KMS-11 (cell line): ENCODE results near the gene TSPAN9.
A peak's percentile ranks its signal among the peaks of the same experiment; 100 is the strongest.

Experiments
- H2AFZ ChIP-seq: fragments of 200-600 bp; sonication (generic); 2 replicates; pipeline ENCODE4 v1.6.1; 2016; ENCODE audit warnings: antibody characterized with exemption, mixed run types, low read depth
- H3K27ac ChIP-seq: fragments of 200-600 bp; sonication (generic); 2 replicates; pipeline ENCODE4 v1.6.1; 2016; ENCODE audit warnings: mild to moderate bottlenecking, mixed run types
- H3K27me3 ChIP-seq: fragments of 200-600 bp; sonication (generic); 2 replicates; pipeline ENCODE4 v1.6.1; 2017; ENCODE audit warnings: mild to moderate bottlenecking, low read depth, mixed run types, moderate library complexity; ENCODE audit not compliant: insufficient read depth
- H3K36me3 ChIP-seq: fragments of 200-600 bp; sonication (generic); 2 replicates; pipeline ENCODE4 v1.6.1; 2017; ENCODE audit warnings: mild to moderate bottlenecking, mixed run types; ENCODE audit not compliant: insufficient read depth
- H3K4me1 ChIP-seq: fragments of 200-600 bp; sonication (generic); 2 replicates; pipeline ENCODE4 v1.6.1; 2016; ENCODE audit warnings: mild to moderate bottlenecking, low read depth, mixed run types; ENCODE audit not compliant: poor library complexity, severe bottlenecking
- H3K4me2 ChIP-seq: fragments of 200-600 bp; sonication (generic); 2 replicates; pipeline ENCODE4 v1.7.0; 2016; ENCODE audit warnings: mild to moderate bottlenecking, mixed run types
- H3K4me3 ChIP-seq: fragments of 200-600 bp; sonication (generic); IDR thresholded peaks from 2 replicates; pipeline ENCODE4 v1.6.1; 2017; ENCODE audit warnings: low read depth, low read length, mixed read lengths; ENCODE audit not compliant: insufficient read depth
- H3K79me2 ChIP-seq: fragments of 200-600 bp; sonication (generic); 2 replicates; pipeline ENCODE4 v1.6.1; 2016; ENCODE audit warnings: low read depth, mixed run types; ENCODE audit not compliant: insufficient read depth
- H3K9ac ChIP-seq: fragments of 200-600 bp; sonication (generic); 2 replicates; pipeline ENCODE4 v1.6.1; 2016; ENCODE audit warnings: mild to moderate bottlenecking, mixed run types
- H4K20me1 ChIP-seq: fragments of 200-600 bp; sonication (generic); 2 replicates; pipeline ENCODE4 v1.6.1; 2016; ENCODE audit warnings: mild to moderate bottlenecking, mixed run types; ENCODE audit not compliant: insufficient read depth
- TF ChIP-seq, protein P1 (sequence below): fragments of 200-600 bp; sonication (generic); conservative IDR thresholded peaks from 2 replicates; pipeline ENCODE4 v1.6.1; 2017; ENCODE audit warnings: low read depth, mild to moderate bottlenecking, antibody characterized with exemption, low read length, moderate library complexity, mixed read lengths

TSPAN9 gene

DNA sequence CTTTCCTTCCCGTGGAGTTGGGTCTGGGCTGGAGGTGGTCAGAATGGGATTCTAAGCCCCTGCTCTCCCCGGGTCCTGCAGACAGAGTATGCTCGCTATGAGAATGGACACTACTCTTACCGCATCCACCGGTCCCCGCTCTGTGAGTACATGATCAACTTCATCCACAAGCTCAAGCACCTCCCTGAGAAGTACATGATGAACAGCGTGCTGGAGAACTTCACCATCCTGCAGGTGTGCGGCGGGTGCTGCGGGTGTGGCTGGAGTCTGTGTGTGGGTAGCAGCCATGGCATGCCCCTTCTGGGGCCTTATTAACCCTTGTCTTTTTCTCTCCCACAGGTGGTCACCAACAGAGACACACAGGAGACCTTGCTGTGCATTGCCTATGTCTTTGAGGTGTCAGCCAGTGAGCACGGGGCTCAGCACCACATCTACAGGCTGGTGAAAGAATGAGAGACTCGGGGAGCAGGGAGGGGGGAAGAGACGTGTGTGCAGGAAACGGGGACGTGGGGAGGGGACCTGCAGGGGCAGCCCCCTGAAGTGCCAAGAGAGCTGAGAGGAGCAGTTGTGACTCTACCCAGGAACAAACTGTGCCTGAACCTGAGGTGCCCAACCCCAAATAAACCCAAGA is 37.0 kb upstream of the TSPAN9 start:
- H3K36me3 ChIP-seq = no peaks in the 10 kb centered on the region
- TF ChIP-seq, protein P1, sequence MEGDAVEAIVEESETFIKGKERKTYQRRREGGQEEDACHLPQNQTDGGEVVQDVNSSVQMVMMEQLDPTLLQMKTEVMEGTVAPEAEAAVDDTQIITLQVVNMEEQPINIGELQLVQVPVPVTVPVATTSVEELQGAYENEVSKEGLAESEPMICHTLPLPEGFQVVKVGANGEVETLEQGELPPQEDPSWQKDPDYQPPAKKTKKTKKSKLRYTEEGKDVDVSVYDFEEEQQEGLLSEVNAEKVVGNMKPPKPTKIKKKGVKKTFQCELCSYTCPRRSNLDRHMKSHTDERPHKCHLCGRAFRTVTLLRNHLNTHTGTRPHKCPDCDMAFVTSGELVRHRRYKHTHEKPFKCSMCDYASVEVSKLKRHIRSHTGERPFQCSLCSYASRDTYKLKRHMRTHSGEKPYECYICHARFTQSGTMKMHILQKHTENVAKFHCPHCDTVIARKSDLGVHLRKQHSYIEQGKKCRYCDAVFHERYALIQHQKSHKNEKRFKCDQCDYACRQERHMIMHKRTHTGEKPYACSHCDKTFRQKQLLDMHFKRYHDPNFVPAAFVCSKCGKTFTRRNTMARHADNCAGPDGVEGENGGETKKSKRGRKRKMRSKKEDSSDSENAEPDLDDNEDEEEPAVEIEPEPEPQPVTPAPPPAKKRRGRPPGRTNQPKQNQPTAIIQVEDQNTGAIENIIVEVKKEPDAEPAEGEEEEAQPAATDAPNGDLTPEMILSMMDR = no peak
- no peak overlapping the region for H3K4me3 ChIP-seq
- no peak overlapping the region for H3K9ac ChIP-seq
- H3K4me2 ChIP-seq = no peak overlapping the region
- H3K27ac ChIP-seq = no peak overlapping the region
- H3K4me1 ChIP-seq = no peaks in the 10 kb centered on the region
- no peaks in the 10 kb centered on the region for H3K27me3 ChIP-seq
- no peak overlapping the region for H2AFZ ChIP-seq
- H4K20me1 ChIP-seq = no peaks in the 10 kb centered on the region
- no peaks in the 10 kb centered on the region for H3K79me2 ChIP-seq

DNA sequence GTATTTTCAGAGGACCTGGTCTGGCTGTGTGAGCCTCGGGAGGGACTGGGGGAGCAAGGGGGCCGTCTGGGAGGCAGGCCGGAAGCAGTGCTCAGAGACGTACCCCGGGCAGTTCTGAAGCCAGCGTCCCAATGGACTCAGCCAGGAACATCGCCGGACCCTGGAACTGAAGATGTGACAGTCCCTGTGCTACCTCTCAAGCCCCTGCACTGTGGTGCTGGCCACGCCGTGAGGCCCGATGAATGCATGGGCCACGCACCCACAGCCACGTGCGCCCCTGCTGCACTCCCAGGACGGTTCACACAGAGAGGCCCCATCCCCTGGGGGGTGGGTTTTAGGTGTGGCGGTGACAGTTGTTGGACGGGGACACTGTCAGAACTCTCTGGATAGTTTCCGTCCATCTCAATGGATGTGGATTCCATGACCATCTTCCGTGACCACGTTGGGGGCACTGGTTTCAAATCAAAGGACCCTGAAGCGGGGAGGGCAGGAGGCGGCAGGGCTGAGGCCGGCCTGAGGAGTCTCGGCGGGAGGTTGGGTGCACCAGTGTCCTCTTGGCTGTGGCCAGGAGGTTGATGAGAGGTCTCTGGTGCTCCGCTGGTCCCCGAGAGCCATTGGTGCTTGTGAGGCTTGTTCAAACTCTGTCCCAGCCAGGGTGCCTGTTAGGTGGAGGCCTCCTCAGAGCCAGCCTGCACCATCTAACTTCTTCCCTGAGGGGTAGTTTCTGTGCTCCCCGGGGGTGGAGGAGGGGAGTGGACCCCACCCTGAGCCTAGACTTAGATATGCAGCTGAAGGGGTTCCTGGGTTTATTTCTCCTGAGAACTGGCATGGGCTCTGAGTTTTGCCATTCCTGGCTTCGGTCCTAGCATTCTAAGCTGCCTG is 36.3 kb upstream of the TSPAN9 start:
- no peaks in the 10 kb centered on the region for H4K20me1 ChIP-seq
- H3K4me1 ChIP-seq = no peaks in the 10 kb centered on the region
- H3K27ac ChIP-seq = no peak overlapping the region
- no peaks in the 10 kb centered on the region for H3K27me3 ChIP-seq
- H3K36me3 ChIP-seq = no peaks in the 10 kb centered on the region
- no peak overlapping the region for H3K4me3 ChIP-seq
- H3K79me2 ChIP-seq = no peaks in the 10 kb centered on the region
- H3K4me2 ChIP-seq = no peak overlapping the region
- H3K9ac ChIP-seq = no peak overlapping the region
- TF ChIP-seq, protein P1 = no peak
- H2AFZ ChIP-seq = no peak overlapping the region

DNA sequence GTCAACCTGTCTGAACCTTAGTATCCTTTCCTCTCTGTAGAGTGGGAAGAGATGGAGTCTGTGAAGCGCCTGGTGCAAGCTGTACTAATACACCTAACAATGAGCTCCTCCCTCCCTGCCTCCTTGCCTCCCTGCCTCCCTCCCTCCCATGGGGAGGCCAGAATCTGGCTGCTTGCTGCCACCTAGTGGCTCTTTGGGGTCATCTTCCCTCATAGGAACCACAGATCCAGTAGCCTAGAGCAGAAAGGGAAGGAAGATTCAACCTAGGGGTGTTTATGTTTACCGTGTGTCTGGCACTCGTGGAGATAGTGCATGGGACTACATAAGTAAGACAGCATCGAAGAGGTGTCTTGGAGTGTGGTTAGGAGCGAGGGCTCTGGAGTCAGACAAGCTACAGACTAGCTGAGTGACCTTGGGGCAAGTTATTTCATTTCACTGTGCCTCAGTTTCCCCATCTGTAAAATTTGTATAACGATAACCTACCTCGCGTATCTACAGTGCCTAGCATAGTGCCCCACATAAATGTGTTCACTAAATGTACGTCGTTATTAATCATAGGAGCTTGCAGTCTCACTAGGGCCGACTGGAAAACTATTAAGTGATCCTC is 35.5 kb upstream of the TSPAN9 start:
- Histone ChIP-seq H3K79me2 (no peaks in the 10 kb centered on the region), H2AFZ (no peak overlapping the region), H3K9ac (no peak overlapping the region), H3K4me1 (no peaks in the 10 kb centered on the region), H3K4me3 (no peak overlapping the region), H4K20me1 (no peaks in the 10 kb centered on the region), H3K4me2 (no peak overlapping the region), H3K27me3 (no peaks in the 10 kb centered on the region), H3K27ac (no peak overlapping the region), H3K36me3 (no peaks in the 10 kb centered on the region)
- TF ChIP-seq, protein P1 = peak; percentile 73

DNA sequence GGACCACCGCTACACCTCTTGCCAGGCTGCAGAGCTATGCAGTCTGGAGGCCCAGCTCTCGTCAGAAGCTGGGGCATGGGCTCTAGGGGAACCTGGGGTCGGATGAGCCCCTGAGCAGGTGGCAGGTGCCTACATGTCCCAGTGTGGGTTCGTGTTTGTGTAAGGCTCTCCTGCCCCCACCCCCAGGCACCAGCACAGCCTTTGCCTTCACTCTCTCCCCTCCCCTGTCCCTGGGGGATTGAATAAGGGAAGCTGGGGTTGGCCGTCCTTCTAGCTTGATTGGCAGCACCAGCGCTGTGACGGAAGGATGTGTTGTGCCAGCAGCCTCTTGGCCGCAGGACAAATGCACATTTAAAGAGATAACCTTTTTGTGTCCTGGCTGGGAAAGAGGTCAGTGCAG is 34.8 kb upstream of the TSPAN9 start:
- H3K4me2 ChIP-seq = no peak overlapping the region
- H3K9ac ChIP-seq = no peak overlapping the region
- H2AFZ ChIP-seq = no peak overlapping the region
- TF ChIP-seq, protein P1 = no peak
- H3K4me3 ChIP-seq = no peak overlapping the region
- H3K79me2 ChIP-seq = no peaks in the 10 kb centered on the region
- no peaks in the 10 kb centered on the region for H3K27me3 ChIP-seq
- H3K36me3 ChIP-seq = no peaks in the 10 kb centered on the region
- H3K4me1 ChIP-seq = no peaks in the 10 kb centered on the region
- no peak overlapping the region for H3K27ac ChIP-seq
- H4K20me1 ChIP-seq = no peaks in the 10 kb centered on the region
